Subcutaneous adipose tissue (tissue), 4 donors: ENCODE results near the gene MKRN2OS. TPM values are rescaled to one million over a fixed set of nuclear protein-coding genes. Genes with fewer than 3 reads are reported as not detected.

ENCODE experiments used
- total RNA-seq, 4 donors: library from RNA; depleted of rRNA; stranded (reverse); fragments of >200 nt; gene quantifications; one replicate each; pipeline ENCODE4 v1.1.0, GENCODE V29; 2016
- TF ChIP-seq, protein P1 (sequence below): fragments of 450-650 bp; IDR thresholded peaks from one replicate; pipeline ENCODE4 v1.5.1; 2016; ENCODE audit warnings: low read depth, mild to moderate bottlenecking, control low read depth, antibody characterized with exemption, moderate library complexity

MKRN2OS gene, protein sequence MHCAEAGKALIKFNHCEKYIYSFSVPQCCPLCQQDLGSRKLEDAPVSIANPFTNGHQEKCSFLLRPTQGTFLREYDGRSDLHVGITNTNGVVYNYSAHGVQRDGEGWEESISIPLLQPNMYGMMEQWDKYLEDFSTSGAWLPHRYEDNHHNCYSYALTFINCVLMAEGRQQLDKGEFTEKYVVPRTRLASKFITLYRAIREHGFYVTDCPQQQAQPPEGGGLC
- total RNA-seq: not detected

DNA sequence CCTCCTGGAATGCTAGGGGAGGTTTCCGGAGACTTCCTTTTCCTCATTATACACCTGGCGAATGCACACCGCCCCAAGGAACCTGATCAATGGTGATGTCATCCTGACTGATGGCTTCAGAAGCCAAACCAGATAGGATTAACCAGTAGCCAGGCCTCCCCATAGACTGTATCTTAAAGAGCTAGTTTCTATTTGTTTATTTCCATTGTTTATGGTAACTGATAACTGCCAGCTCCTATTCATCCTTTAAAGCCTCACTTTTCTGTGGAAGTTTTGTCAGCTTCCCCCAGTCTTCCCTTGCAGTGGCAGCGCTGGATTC lies at the start of gene MKRN2OS:
TSS of gene MKRN2OS (minus strand) at position 27 of the 319 bp plus-strand sequence. CDS start 35 bp downstream, outside the sequence.
- TF ChIP-seq, protein P1, sequence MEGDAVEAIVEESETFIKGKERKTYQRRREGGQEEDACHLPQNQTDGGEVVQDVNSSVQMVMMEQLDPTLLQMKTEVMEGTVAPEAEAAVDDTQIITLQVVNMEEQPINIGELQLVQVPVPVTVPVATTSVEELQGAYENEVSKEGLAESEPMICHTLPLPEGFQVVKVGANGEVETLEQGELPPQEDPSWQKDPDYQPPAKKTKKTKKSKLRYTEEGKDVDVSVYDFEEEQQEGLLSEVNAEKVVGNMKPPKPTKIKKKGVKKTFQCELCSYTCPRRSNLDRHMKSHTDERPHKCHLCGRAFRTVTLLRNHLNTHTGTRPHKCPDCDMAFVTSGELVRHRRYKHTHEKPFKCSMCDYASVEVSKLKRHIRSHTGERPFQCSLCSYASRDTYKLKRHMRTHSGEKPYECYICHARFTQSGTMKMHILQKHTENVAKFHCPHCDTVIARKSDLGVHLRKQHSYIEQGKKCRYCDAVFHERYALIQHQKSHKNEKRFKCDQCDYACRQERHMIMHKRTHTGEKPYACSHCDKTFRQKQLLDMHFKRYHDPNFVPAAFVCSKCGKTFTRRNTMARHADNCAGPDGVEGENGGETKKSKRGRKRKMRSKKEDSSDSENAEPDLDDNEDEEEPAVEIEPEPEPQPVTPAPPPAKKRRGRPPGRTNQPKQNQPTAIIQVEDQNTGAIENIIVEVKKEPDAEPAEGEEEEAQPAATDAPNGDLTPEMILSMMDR: no peak

DNA sequence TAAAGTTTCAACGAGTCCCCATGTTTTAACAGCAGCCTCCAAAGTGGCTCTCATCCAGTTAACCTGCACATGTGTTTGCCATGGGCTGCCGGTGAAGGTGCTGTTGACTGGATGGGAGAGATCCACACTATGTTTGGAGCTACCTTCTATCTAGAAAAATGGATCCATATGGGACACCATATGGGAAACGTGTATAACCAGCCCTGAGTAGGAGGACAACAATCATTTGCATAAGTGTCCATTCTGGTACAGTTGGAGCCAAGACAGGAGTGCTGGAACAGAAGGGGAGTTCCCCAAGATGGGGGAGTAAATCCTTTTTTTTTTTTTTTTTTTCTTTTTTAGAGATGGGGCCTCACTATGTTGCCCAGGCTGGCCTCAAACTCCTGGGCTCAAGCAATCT lies 48.2 kb upstream of the MKRN2OS start:
- TF ChIP-seq, protein P1: no peak

DNA sequence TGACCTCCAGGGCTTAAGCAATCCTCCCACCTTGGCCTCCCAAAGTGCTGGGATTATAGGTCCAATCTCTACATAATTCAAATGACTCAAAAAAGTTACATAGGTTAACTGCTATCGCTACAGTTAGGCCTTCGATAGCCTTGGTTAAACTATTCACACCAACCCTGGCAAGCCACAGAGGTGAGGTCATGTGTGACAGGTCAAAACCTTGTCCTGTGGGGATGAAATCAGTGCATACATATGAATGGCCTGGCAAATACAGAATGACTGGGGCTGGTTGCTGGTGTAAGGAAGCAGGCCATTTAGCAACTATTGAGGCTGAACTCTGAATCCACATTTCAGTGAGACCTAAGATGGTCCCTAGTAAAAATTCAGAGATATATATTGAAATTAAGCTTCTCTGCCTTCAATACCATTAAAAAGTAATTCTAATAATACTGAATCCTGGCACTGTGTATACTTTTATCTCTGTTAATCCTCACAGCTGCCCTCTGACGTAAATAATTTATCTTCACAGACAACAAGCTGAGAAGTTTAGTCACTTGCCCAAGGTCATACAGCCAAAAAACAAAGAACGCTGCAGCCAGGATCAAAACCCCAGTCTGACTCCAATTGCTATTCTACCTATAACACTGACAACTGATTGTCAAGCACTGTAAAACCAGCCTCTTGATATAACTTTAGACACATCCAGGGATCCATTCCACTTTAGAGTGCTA lies 46.9 kb upstream of the MKRN2OS start:
- TF ChIP-seq, protein P1: no peak

DNA sequence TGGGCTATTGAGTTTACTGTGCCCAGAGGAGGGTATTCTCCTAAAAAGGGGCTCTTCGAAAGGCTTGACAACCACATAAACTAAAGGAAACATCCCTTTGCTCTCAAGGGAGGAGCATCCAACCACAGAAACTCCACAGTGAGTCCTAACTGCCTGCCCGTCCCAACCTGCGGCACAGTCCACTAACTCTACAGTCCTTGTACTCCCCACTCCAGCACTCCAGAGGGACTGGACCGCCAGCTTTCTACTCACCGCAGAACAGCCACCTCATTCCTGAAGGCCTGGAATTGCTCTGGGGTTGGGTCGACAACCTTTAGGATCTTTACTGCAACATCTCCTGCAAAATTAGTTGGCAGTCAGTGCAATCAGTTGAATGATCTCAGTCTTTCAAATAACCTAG lies 46.2 kb upstream of the MKRN2OS start:
- TF ChIP-seq, protein P1: no peak

DNA sequence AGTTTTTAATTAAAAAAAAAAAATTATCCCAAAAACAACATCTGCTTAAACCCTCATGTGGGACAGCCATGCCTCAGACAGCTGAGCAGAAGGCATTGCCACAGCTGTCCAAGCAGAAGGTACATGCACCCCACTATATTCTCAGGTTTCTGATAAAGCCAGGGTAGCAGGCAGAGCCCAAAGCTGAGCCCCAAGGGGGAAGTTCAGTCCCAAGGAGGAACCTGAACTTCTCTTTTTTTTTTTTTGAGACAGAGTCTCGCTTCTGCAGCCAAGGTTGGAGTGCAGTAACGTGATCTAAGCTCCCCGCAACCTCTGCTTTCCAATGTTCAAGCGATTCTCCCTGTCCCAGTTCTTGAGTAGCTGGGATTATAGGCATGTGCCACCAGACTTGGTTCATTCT lies 44.8 kb upstream of the MKRN2OS start:
- TF ChIP-seq, protein P1: no peak

DNA sequence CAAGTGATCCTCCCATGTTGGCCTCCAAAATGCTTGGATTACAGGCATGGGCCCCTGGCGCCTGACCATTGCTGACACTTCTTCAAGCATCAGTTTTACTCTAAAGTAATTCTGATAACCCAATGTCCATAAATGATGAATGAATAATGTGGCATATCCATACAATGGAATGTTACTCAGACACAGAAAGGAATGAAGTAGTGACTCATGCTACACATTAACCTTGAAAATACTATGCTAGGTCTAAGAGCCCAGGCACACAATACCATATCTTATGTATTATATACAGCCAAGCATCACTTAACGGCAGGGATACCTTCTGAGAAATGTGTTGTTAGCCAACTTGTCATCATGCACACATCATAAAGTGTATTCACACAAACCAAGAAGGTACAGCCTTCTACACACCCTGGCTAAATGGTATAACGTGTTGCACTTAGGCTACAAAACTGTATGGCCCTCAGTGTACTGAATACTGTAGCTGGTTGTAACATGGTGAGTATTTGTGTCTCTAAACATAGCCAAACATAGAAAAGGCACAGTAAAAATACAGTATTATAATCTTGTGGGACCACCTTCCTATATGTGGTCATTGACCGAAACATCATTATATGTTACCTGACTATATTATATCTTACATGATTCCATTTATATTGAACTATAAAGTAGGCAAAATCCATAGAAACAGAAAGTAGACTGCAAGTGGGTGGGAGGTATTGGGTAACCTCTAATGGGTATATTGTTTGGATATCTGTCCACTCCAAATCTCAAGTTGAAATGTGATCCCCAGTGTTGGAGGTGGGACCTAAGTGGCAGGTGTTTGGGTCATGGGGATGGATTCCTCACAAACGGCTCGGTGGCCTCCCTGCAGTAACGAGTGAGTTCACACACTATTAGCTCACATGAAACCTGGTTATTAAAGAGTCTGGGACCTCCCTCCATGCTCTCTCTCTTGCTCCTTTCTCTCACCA lies 43.0 kb upstream of the MKRN2OS start:
- TF ChIP-seq, protein P1: no peak

DNA sequence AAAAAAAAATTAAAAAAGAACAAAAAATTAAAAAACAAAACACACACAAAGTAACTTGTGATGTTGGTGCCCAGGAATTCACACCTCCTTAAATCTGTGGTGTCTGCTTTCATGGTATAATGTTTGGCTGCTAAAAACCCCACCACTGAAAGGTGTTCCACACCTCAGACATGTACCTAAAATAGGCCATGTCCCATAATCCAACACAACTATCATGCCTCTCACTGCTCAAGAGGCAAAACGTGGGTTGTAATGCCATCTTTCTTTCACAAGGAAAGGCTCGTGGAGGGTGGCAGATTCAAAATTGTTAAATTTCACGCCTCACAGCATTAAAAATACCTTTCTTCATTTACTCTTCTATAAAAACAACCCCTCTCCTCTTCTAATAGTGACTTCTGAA lies 41.1 kb upstream of the MKRN2OS start:
- TF ChIP-seq, protein P1: no peak
